ENCODE measurements around the gene CPA4.

Gene CPA4

GRCh38 chr7:130363026-130363847 is 70.3 kb downstream of the CPA4 start:
- Histone ChIP-seq H3K27me3 (ENCODE audit: control insufficient read depth, insufficient read depth, low read length, poor library complexity, severe bottlenecking) (no peaks in the 10 kb centered on the region), H3K4me3 (ENCODE audit: insufficient read depth, low read depth, low read length) (no peak overlapping the region), H3K36me3 (ENCODE audit: control insufficient read depth, insufficient read depth, low read length) (no peaks in the 10 kb centered on the region), H3K27ac (ENCODE audit: insufficient read depth, low read depth, low read length, poor library complexity, severe bottlenecking) (no peak overlapping the region), H3K9me3 (ENCODE audit: control insufficient read depth, low read length) (no peaks in the 10 kb centered on the region), H3K4me1 (ENCODE audit: control insufficient read depth, insufficient read depth, low read length) (peaks cover 19% of the 10 kb centered on the region)
- 94 to 95% methylated on average over 8 of the region's 8 CpGs for WGBS, 2 experiments

DNA sequence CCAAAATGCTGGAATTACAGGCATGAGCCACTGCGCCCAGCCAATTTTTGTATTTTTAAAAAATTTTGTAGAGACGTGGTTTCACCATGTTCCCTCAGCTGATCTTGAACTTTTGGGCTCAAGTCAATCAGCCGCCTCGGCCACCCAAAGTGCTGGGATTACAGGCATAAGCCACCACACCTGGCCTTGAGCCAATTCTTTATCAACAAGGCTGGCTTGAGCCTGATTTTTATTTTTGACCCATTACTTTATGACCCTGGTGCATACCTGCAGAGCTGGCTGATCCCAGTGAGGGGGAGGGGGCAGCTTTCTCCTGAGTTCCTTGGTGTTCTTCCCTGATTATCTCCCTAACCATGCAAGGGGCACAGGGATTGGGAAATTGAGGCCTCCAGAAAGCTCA is 71.5 kb downstream of the CPA4 start:
- Histone ChIP-seq H3K4me3 (ENCODE audit: insufficient read depth, low read depth, low read length) (no peak overlapping the region), H3K9me3 (ENCODE audit: control insufficient read depth, low read length) (no peaks in the 10 kb centered on the region), H3K4me1 (ENCODE audit: control insufficient read depth, insufficient read depth, low read length) (peaks cover 19% of the 10 kb centered on the region), H3K36me3 (ENCODE audit: control insufficient read depth, insufficient read depth, low read length) (no peaks in the 10 kb centered on the region), H3K27me3 (ENCODE audit: control insufficient read depth, insufficient read depth, low read length, poor library complexity, severe bottlenecking) (no peaks in the 10 kb centered on the region), H3K27ac (ENCODE audit: insufficient read depth, low read depth, low read length, poor library complexity, severe bottlenecking) (no peak overlapping the region)
- WGBS, 2 experiments, result 90 to 95% methylated on average over 4 of the region's 4 CpGs

GRCh38 chr7:130365088-130365487 is 72.1 kb downstream of the CPA4 start:
- H3K27ac ChIP-seq (ENCODE audit: insufficient read depth, low read depth, low read length, poor library complexity, severe bottlenecking), result no peak overlapping the region
- H3K36me3 ChIP-seq (ENCODE audit: control insufficient read depth, insufficient read depth, low read length), result no peaks in the 10 kb centered on the region
- H3K4me1 ChIP-seq (ENCODE audit: control insufficient read depth, insufficient read depth, low read length), result peaks cover 19% of the 10 kb centered on the region
- no peaks in the 10 kb centered on the region for H3K27me3 ChIP-seq (ENCODE audit: control insufficient read depth, insufficient read depth, low read length, poor library complexity, severe bottlenecking)
- H3K9me3 ChIP-seq (ENCODE audit: control insufficient read depth, low read length), result no peaks in the 10 kb centered on the region
- 84 to 94% methylated on average over 2 of the region's 2 CpGs for WGBS, 2 experiments
- no peak overlapping the region for H3K4me3 ChIP-seq (ENCODE audit: insufficient read depth, low read depth, low read length)

- Histone ChIP-seq H3K27ac (ENCODE audit: insufficient read depth, low read depth, low read length, poor library complexity, severe bottlenecking) (no peak overlapping the region), H3K4me3 (ENCODE audit: insufficient read depth, low read depth, low read length) (no peak overlapping the region), H3K9me3 (ENCODE audit: control insufficient read depth, low read length) (no peaks in the 10 kb centered on the region), H3K36me3 (ENCODE audit: control insufficient read depth, insufficient read depth, low read length) (no peaks in the 10 kb centered on the region), H3K4me1 (ENCODE audit: control insufficient read depth, insufficient read depth, low read length) (peaks cover 19% of the 10 kb centered on the region), H3K27me3 (ENCODE audit: control insufficient read depth, insufficient read depth, low read length, poor library complexity, severe bottlenecking) (no peaks in the 10 kb centered on the region)
- 78 to 81% methylated on average over 15 of the region's 15 CpGs for WGBS, 2 experiments
Observed at GRCh38 chr7:130365511-130366441, 72.8 kb downstream of the CPA4 start.

GRCh38 chr7:130366564-130366963 is 73.6 kb downstream of the CPA4 start:
- WGBS, 2 experiments, result 94% methylated on average over 6 of the region's 6 CpGs
- peaks cover 19% of the 10 kb centered on the region for H3K4me1 ChIP-seq (ENCODE audit: control insufficient read depth, insufficient read depth, low read length)

GRCh38 chr7:130367088-130367755 is 74.3 kb downstream of the CPA4 start:
- no peak overlapping the region for H3K27ac ChIP-seq (ENCODE audit: insufficient read depth, low read depth, low read length, poor library complexity, severe bottlenecking)
- H3K4me3 ChIP-seq (ENCODE audit: insufficient read depth, low read depth, low read length), result no peak overlapping the region
- WGBS, 2 experiments, result 95 to 97% methylated on average over 13 of the region's 13 CpGs
- H3K27me3 ChIP-seq (ENCODE audit: control insufficient read depth, insufficient read depth, low read length, poor library complexity, severe bottlenecking), result no peaks in the 10 kb centered on the region
- peaks cover 19% of the 10 kb centered on the region for H3K4me1 ChIP-seq (ENCODE audit: control insufficient read depth, insufficient read depth, low read length)
- H3K36me3 ChIP-seq (ENCODE audit: control insufficient read depth, insufficient read depth, low read length), result no peaks in the 10 kb centered on the region
- no peaks in the 10 kb centered on the region for H3K9me3 ChIP-seq (ENCODE audit: control insufficient read depth, low read length)

More at GRCh38 chr7:130366564-130366963, 73.6 kb downstream of the CPA4 start:
- Histone ChIP-seq H3K27me3 (ENCODE audit: control insufficient read depth, insufficient read depth, low read length, poor library complexity, severe bottlenecking) (no peaks in the 10 kb centered on the region), H3K4me3 (ENCODE audit: insufficient read depth, low read depth, low read length) (no peak overlapping the region), H3K36me3 (ENCODE audit: control insufficient read depth, insufficient read depth, low read length) (no peaks in the 10 kb centered on the region), H3K27ac (ENCODE audit: insufficient read depth, low read depth, low read length, poor library complexity, severe bottlenecking) (no peak overlapping the region), H3K9me3 (ENCODE audit: control insufficient read depth, low read length) (no peaks in the 10 kb centered on the region)

DNA sequence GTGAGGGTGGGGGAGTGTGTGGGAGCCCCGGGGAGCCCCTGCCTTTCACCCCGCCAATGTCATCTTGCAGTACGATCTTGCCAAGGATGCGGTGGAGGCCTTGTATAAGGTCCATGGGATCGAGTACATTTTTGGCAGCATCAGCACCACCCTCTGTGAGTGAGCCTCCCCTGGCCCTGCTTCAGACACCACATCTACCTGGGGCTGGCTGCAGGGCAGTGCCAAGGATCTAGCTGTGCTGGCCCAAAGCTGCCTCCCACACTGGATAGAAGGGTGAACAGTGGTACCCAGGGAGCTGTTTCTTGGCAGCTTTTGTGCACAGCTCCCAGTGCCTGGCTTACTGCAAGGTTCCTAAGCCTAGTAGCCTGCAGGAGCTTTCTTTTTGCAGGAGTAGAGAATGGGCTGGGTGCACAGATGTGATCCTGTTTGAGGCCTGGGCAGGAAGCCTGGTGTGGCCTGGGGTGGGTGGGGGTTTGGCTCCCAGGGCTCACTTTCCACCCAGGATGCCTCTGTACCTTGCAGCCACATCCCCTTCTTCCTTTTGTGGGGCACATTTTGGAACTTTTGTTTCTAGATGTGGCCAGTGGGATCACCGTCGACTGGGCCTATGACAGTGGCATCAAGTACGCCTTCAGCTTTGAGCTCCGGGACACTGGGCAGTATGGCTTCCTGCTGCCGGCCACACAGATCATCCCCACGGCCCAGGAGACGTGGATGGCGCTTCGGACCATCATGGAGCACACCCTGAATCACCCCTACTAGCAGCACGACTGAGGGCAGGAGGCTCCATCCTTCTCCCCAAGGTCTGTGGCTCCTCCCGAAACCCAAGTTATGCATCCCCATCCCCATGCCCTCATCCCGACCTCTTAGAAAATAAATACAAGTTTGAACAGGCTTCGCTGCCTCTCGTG is 75.1 kb downstream of the CPA4 start:
- no peaks in the 10 kb centered on the region for H3K9me3 ChIP-seq (ENCODE audit: control insufficient read depth, low read length)
- H3K4me1 ChIP-seq (ENCODE audit: control insufficient read depth, insufficient read depth, low read length), result peaks cover 26% of the 10 kb centered on the region
- 95% methylated on average over 19 of the region's 19 CpGs for WGBS, 2 experiments
- H3K4me3 ChIP-seq (ENCODE audit: insufficient read depth, low read depth, low read length), result no peak overlapping the region
- no peaks in the 10 kb centered on the region for H3K36me3 ChIP-seq (ENCODE audit: control insufficient read depth, insufficient read depth, low read length)
- H3K27ac ChIP-seq (ENCODE audit: insufficient read depth, low read depth, low read length, poor library complexity, severe bottlenecking), result no peak overlapping the region
- H3K27me3 ChIP-seq (ENCODE audit: control insufficient read depth, insufficient read depth, low read length, poor library complexity, severe bottlenecking), result no peaks in the 10 kb centered on the region

DNA sequence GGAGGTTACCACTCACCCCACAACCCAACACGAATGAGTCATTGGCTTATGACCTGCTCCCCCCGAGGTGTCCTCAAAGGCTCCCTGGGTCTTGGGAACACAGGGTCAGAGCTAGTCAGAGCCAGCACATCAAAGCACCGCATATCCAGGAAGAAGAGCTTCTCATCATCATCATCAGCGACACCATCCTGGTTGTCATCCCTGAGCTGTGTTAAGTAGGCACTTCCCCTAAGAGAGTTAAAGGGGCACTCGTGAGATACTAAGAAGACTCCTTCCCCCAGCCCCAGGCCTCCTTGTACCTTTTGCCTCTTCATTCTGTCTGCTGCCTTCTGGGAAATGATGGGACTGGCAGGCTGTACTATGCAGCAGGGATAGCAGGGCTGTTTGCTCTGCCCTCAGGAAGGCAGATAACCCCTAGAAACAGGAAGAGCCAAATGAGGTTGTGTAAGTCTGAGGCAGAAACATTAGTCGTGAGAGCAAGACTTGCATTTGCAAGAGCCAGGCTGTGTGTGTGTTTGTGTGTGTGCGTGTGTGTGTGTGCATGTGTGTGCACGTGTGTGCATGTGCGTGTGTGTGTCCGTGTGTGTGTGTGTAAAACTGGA is 76.2 kb downstream of the CPA4 start:
- Histone ChIP-seq H3K27me3 (ENCODE audit: control insufficient read depth, insufficient read depth, low read length, poor library complexity, severe bottlenecking) (no peaks in the 10 kb centered on the region), H3K27ac (ENCODE audit: insufficient read depth, low read depth, low read length, poor library complexity, severe bottlenecking) (no peak overlapping the region), H3K36me3 (ENCODE audit: control insufficient read depth, insufficient read depth, low read length) (no peaks in the 10 kb centered on the region), H3K9me3 (ENCODE audit: control insufficient read depth, low read length) (no peaks in the 10 kb centered on the region), H3K4me3 (ENCODE audit: insufficient read depth, low read depth, low read length) (no peak overlapping the region), H3K4me1 (ENCODE audit: control insufficient read depth, insufficient read depth, low read length) (peaks cover 35% of the 10 kb centered on the region)
- 80 to 83% methylated on average over 10 of the region's 10 CpGs for WGBS, 2 experiments

Data from ectodermal cell (in vitro differentiated cells).